ENCODE data around the gene RFX2.

RFX2 gene

DNA sequence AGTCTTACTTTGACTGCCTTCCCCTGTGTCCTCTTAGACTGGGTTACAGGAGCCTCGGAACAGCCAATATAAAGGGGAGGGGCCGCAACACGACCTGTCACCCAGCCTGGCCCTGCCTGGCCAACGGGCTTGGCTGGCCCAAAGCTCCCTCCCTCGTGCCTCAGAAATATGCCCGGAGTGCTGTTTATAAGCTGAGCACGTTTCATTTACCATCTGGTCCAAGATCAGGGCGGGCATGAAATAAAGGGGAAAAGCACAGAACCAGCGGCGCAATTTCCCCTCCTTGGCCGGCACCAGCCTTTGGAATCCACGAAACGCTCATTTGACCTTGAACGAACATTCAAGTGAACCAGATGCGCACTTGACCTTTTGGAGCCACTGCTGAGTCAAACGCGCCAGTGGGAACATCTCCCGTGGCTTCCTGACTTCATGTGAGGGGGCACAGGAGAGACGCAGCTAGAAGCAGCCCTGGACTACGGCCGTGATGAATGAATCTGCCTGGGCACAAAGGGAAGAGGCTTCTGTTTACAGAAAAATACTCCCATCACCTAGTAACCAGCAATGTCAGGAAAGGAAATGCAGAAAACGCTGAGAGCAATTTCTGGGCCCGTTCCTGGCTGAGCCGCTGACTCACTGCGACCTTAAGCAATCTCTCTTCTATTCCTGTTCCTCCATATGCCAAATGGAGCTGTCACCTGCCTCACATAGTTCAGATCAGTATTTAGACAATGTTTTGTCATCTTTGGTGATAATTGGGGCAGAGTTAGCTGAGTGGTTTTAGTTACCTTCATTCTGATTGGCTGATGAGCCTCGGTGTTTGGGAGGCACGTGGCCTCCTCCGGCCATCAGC, 53.3 kb downstream of the RFX2 start:
- H3K4me1 ChIP-seq (ENCODE audit: insufficient read depth, low read length) = peaks cover 74% of the 10 kb centered on the region

GRCh38 chr19:6056282-6056741, 54.0 kb downstream of the RFX2 start:
- Histone ChIP-seq H3K9me3 (ENCODE audit: low read length) (no peaks in the 10 kb centered on the region), H3K4me3 (ENCODE audit: low read depth in 1 of 2, low read length in 2 of 2) (peak overlapping the region; percentile 17 to 52), H3K36me3 (ENCODE audit: insufficient read depth, low read length) (no peaks in the 10 kb centered on the region), H3K9ac (ENCODE audit: low read length) (peak overlapping the region; percentile 88), H3K4me1 (ENCODE audit: insufficient read depth, low read length) (peaks cover 67% of the 10 kb centered on the region), H3K27ac (ENCODE audit: low read depth, low read length) (peak overlapping the region; percentile 90), H3K27me3 (ENCODE audit: control insufficient read depth in 1 of 2, insufficient read depth in 2 of 2, low read length in 2 of 2) (no peaks in the 10 kb centered on the region)

More for the DNA sequence above, 53.3 kb downstream of the RFX2 start:
- Histone ChIP-seq H3K27ac (ENCODE audit: low read depth, low read length) (peak overlapping the region; percentile 90), H3K36me3 (ENCODE audit: insufficient read depth, low read length) (no peaks in the 10 kb centered on the region), H3K4me3 (ENCODE audit: low read depth in 1 of 2, low read length in 2 of 2) (peak overlapping the region; percentile 17 to 52), H3K9me3 (ENCODE audit: low read length) (no peaks in the 10 kb centered on the region), H3K9ac (ENCODE audit: low read length) (peak overlapping the region; percentile 88), H3K27me3 (ENCODE audit: control insufficient read depth in 1 of 2, insufficient read depth in 2 of 2, low read length in 2 of 2) (no peaks in the 10 kb centered on the region)

DNA sequence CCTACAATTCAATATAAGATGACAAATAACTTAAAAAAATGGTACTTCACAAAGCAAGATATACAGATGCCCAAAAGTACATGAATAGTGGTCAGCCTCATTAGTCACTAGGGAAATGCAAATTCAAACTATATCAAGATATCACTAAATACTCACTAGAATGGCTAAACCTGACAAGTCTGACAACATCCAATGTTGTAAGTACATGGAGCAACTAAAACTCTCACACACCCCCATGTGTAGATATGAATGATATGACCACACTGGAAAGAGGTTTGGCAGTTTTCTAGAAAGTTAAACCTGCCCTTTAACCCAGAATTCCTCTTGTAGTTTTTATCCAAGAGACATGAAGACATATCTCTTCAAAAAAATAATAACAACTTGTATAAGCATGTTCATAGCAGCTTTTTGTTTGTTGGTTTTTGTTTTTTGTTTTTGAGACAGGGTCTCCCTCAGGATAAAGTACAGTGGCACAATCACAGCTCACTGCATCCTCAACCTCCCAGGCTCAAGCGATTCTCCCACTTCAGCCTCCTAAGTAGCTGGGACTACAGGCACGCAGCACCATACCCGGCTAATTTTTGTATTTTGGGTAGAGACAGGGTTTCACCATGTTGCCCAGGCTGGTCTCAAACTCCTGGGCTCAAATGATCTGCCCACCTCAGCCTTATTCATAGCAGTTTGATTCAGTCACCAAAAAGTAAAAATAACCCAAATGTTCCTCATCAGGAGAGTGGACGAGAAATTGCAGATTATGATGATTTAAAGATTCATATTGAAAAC, 55.1 kb downstream of the RFX2 start:
- Histone ChIP-seq H3K4me1 (ENCODE audit: insufficient read depth, low read length) (peaks cover 56% of the 10 kb centered on the region), H3K36me3 (ENCODE audit: insufficient read depth, low read length) (no peaks in the 10 kb centered on the region), H3K27ac (ENCODE audit: low read depth, low read length) (peak overlapping the region; percentile 90), H3K9ac (ENCODE audit: low read length) (no peak overlapping the region), H3K4me3 (ENCODE audit: low read depth in 1 of 2, low read length in 2 of 2) (no peak overlapping the region), H3K9me3 (ENCODE audit: low read length) (no peaks in the 10 kb centered on the region), H3K27me3 (ENCODE audit: control insufficient read depth in 1 of 2, insufficient read depth in 2 of 2, low read length in 2 of 2) (no peaks in the 10 kb centered on the region)

GRCh38 chr19:6048793-6049405, 61.4 kb downstream of the RFX2 start:
- Histone ChIP-seq H3K36me3 (ENCODE audit: insufficient read depth, low read length) (peaks cover 16% of the 10 kb centered on the region), H3K9ac (ENCODE audit: low read length) (no peak overlapping the region), H3K9me3 (ENCODE audit: low read length) (no peaks in the 10 kb centered on the region), H3K4me1 (ENCODE audit: insufficient read depth, low read length) (peaks cover 27% of the 10 kb centered on the region), H3K27ac (ENCODE audit: low read depth, low read length) (no peak overlapping the region), H3K27me3 (ENCODE audit: control insufficient read depth in 1 of 2, insufficient read depth in 2 of 2, low read length in 2 of 2) (no peaks in the 10 kb centered on the region), H3K4me3 (ENCODE audit: low read depth in 1 of 2, low read length in 2 of 2) (no peak overlapping the region)

GRCh38 chr19:6048348-6048747, 62.0 kb downstream of the RFX2 start:
- Histone ChIP-seq H3K36me3 (ENCODE audit: insufficient read depth, low read length) (peaks cover 21% of the 10 kb centered on the region), H3K9ac (ENCODE audit: low read length) (no peak overlapping the region), H3K27ac (ENCODE audit: low read depth, low read length) (no peak overlapping the region), H3K4me1 (ENCODE audit: insufficient read depth, low read length) (peaks cover 27% of the 10 kb centered on the region), H3K9me3 (ENCODE audit: low read length) (no peaks in the 10 kb centered on the region), H3K27me3 (ENCODE audit: control insufficient read depth in 1 of 2, insufficient read depth in 2 of 2, low read length in 2 of 2) (no peaks in the 10 kb centered on the region), H3K4me3 (ENCODE audit: low read depth in 1 of 2, low read length in 2 of 2) (no peak overlapping the region)

- no peaks in the 10 kb centered on the region for H3K27me3 ChIP-seq (ENCODE audit: control insufficient read depth in 1 of 2, insufficient read depth in 2 of 2, low read length in 2 of 2)
- no peak overlapping the region for H3K9ac ChIP-seq (ENCODE audit: low read length)
- H3K4me1 ChIP-seq (ENCODE audit: insufficient read depth, low read length) = peaks cover 27% of the 10 kb centered on the region
- no peaks in the 10 kb centered on the region for H3K9me3 ChIP-seq (ENCODE audit: low read length)
- no peak overlapping the region for H3K4me3 ChIP-seq (ENCODE audit: low read depth in 1 of 2, low read length in 2 of 2)
- no peak overlapping the region for H3K27ac ChIP-seq (ENCODE audit: low read depth, low read length)
- H3K36me3 ChIP-seq (ENCODE audit: insufficient read depth, low read length) = peaks cover 27% of the 10 kb centered on the region
Measured at GRCh38 chr19:6047741-6048251, 62.5 kb downstream of the RFX2 start.

- H3K4me3 ChIP-seq (ENCODE audit: low read depth in 1 of 2, low read length in 2 of 2) = no peak overlapping the region
- H3K36me3 ChIP-seq (ENCODE audit: insufficient read depth, low read length) = peaks cover 32% of the 10 kb centered on the region
- no peak overlapping the region for H3K27ac ChIP-seq (ENCODE audit: low read depth, low read length)
- no peaks in the 10 kb centered on the region for H3K9me3 ChIP-seq (ENCODE audit: low read length)
- H3K9ac ChIP-seq (ENCODE audit: low read length) = no peak overlapping the region
- H3K4me1 ChIP-seq (ENCODE audit: insufficient read depth, low read length) = peaks cover 25% of the 10 kb centered on the region
- no peaks in the 10 kb centered on the region for H3K27me3 ChIP-seq (ENCODE audit: control insufficient read depth in 1 of 2, insufficient read depth in 2 of 2, low read length in 2 of 2)
Measured at GRCh38 chr19:6047256-6047655, 63.0 kb downstream of the RFX2 start.

GRCh38 chr19:6045108-6045507, 65.2 kb downstream of the RFX2 start:
- H3K4me3 ChIP-seq (ENCODE audit: low read depth in 1 of 2, low read length in 2 of 2) = no peak overlapping the region
- no peaks in the 10 kb centered on the region for H3K27me3 ChIP-seq (ENCODE audit: control insufficient read depth in 1 of 2, insufficient read depth in 2 of 2, low read length in 2 of 2)
- H3K4me1 ChIP-seq (ENCODE audit: insufficient read depth, low read length) = peaks cover 23% of the 10 kb centered on the region
- H3K9ac ChIP-seq (ENCODE audit: low read length) = no peak overlapping the region
- no peaks in the 10 kb centered on the region for H3K9me3 ChIP-seq (ENCODE audit: low read length)
- peaks cover 50% of the 10 kb centered on the region for H3K36me3 ChIP-seq (ENCODE audit: insufficient read depth, low read length)
- no peak overlapping the region for H3K27ac ChIP-seq (ENCODE audit: low read depth, low read length)

DNA sequence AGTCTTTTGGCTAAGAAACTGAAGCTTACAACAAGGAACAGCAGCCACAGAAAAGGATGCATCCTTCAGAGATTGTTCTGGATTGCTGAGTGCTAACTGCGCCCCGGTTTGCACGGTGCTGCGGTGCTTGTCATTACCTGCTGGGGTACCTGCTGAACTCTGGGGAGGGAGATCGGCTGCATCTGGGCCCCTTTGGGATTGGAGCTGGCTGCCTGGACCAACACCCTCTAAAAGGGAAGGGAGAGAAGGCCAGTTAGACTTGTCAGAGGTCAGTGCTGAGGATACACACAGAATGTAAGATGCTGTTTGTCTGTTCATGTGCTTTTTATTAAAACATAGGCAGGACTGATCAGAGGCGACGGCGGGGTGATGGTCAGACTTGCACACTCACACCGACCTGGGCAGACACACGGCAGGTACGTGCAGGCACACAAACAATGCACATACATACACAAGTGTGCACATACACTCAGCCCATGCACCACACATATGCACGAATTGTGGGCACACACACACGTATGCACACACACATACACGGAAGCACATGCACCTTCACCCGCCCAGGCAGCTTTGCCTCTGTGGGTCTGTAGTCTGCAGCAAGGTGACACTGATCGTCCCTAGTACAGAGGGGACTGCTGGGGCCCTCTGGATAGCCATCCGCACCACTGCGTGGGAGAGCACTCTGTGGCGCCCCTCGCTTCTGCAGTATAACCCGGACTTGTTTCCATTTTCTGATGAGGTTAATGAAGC, 66.1 kb downstream of the RFX2 start:
- Histone ChIP-seq H3K4me3 (ENCODE audit: low read depth in 1 of 2, low read length in 2 of 2) (no peak overlapping the region), H3K9me3 (ENCODE audit: low read length) (no peaks in the 10 kb centered on the region), H3K9ac (ENCODE audit: low read length) (no peak overlapping the region), H3K27ac (ENCODE audit: low read depth, low read length) (no peak overlapping the region), H3K4me1 (ENCODE audit: insufficient read depth, low read length) (peaks cover 18% of the 10 kb centered on the region), H3K27me3 (ENCODE audit: control insufficient read depth in 1 of 2, insufficient read depth in 2 of 2, low read length in 2 of 2) (no peaks in the 10 kb centered on the region), H3K36me3 (ENCODE audit: insufficient read depth, low read length) (peaks cover 59% of the 10 kb centered on the region)

DNA sequence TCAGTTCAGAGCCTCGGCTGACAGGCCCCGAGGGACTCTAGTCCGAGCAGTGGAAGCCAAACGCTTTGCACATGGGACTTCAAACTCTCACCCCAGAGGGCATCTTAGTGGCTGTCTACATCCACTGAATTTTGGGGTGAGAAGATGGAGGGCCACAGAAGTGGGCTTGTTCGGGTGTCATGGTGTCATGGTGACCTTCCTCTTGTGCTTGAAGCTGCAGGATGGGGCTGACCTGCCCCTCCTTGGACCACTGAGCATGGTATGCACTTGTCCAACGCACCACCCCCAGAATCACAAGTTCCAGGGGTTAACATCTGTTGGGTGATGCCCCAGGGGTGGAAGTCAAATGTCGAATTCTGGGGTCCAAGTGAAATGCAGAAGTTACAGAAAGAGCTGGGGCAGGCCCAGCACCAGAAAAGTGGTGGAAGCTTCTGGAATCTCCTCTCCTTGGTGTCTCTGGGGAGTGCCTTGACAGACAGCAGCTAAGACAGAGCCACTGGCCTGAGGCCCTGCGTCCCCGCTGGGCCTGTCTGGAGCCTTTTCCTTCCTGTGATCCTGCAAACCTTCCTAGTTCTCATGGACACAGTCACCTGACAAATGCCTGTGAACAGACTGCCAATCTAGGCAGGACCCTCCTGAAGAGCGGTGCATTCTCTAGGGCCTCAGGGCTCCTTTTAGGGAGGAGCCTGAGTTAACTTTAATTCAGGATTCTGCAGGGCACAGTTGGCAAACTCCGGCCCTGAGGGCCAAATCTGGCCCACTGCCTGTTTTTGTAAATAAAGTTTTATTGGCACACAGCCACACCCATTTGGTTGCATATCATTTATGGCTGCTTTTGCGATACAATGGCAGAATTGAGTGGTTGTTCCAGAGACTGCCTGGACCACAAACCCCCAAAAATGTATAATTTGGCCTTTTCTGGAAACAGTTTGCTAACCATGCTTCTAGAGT, 67.2 kb downstream of the RFX2 start:
- no peak overlapping the region for H3K9ac ChIP-seq (ENCODE audit: low read length)
- H3K4me3 ChIP-seq (ENCODE audit: low read depth in 1 of 2, low read length in 2 of 2) = no peak overlapping the region
- H3K27me3 ChIP-seq (ENCODE audit: control insufficient read depth in 1 of 2, insufficient read depth in 2 of 2, low read length in 2 of 2) = no peaks in the 10 kb centered on the region
- no peak overlapping the region for H3K27ac ChIP-seq (ENCODE audit: low read depth, low read length)
- no peaks in the 10 kb centered on the region for H3K9me3 ChIP-seq (ENCODE audit: low read length)
- peaks cover 62% of the 10 kb centered on the region for H3K36me3 ChIP-seq (ENCODE audit: insufficient read depth, low read length)
- peaks cover 6% of the 10 kb centered on the region for H3K4me1 ChIP-seq (ENCODE audit: insufficient read depth, low read length)

Data from muscle layer of colon (tissue), 2 donors.